HepG2 (cell line): ENCODE measurements around the gene PRR23A. TPM values are rescaled to one million over a fixed set of nuclear protein-coding genes. Genes with fewer than 3 reads are reported as not detected.

Experiments used
- ATAC-seq: fragments of 200-7000 bp; cut with Tn5 transposase; 3 replicates; pipeline ENCODE4 v1.9.1; 2020; ENCODE audit warnings: mild to moderate bottlenecking, moderate library complexity
- BruUV-seq: library from RNA; stranded (reverse); fragments of 400-500 nt; replicated peaks from 2 replicates; lab custom pipeline; 2021; lab: Mats Ljungman, UMichigan
- CTCF ChIA-PET: fragments of 300-600 bp; formaldehyde crosslinking; extraction: SDS; loops from one replicate; lab custom pipeline; 2021; ENCODE audit warnings: low total read pairs, inconsistent platforms, low intra/inter-chr PET ratio; lab: Yijun Ruan, JAX
- POLR2A ChIA-PET: fragments of 350-600 bp; sonication (Branson Sonifier 250); formaldehyde crosslinking; loops from one replicate; lab custom pipeline; 2020; ENCODE audit warnings: antibody characterized with exemption, inconsistent platforms; lab: Yijun Ruan, JAX
- DNase-seq: peaks from one replicate; pipeline ENCODE4 v3.0.0-alpha.2; 2015; ENCODE audit warnings: low spot score
- FAIRE-seq: peaks from 3 replicates; lab custom pipeline; 2011; peaks lifted over from hg19 to GRCh38; lab: Jason Lieb, UNC
- H2AFZ ChIP-seq: one replicate; pipeline ENCODE4 v1.6.1; 2011; ENCODE audit warnings: low read length, inconsistent platforms
- H3K27ac ChIP-seq: fragments of 300-600 bp; 3 replicates; pipeline ENCODE4 v1.8.0; 2011; ENCODE audit warnings: mixed run types, mild to moderate bottlenecking, mixed read lengths, low read length, inconsistent platforms; ENCODE audit not compliant: insufficient read depth; ENCODE audit errors: extremely low read length
- H3K27me3 ChIP-seq, 2 experiments: fragments of 200-600 bp in 1 of 2; 2 replicates in 1 of 2; 3 replicates in 1 of 2; pipeline versions ENCODE4 v1.6.0 to v1.8.0; 2011; ENCODE audit warnings: low read length in 2 of 2, mild to moderate bottlenecking in 2 of 2, moderate library complexity in 2 of 2, inconsistent platforms in 1 of 2; ENCODE audit not compliant: insufficient read depth in 2 of 2, control insufficient read depth in 1 of 2
- H3K36me3 ChIP-seq, 2 experiments: fragments of 200-600 bp in 1 of 2; replicated peaks in 1 of 2; 2 replicates in 1 of 2; 3 replicates in 1 of 2; pipeline versions ENCODE4 v1.5.1 to v1.8.0; 2011; ENCODE audit warnings: low read length in 2 of 2, inconsistent platforms in 1 of 2; ENCODE audit not compliant: insufficient read depth in 2 of 2, control insufficient read depth in 1 of 2
- H3K4me1 ChIP-seq: 2 replicates; pipeline ENCODE4 v1.5.1; 2012; ENCODE audit warnings: low read length, inconsistent platforms; ENCODE audit not compliant: insufficient read depth
- H3K4me2 ChIP-seq: 2 replicates; pipeline ENCODE4 v1.6.0; 2011; ENCODE audit warnings: low read depth, low read length, inconsistent platforms
- H3K4me3 ChIP-seq, 3 experiments: fragments of 200-600 bp in 1 of 3; sonication (generic), shearing (Covaris generic) in 1 of 3; replicated peaks in 1 of 3; 2 replicates each; pipeline ENCODE4 v1.5.1; 2011 to 2016; ENCODE audit warnings: low read length in 3 of 3, inconsistent platforms in 2 of 3, low read depth in 2 of 3, mild to moderate bottlenecking in 2 of 3, control low read depth in 1 of 3, mixed read lengths in 1 of 3; ENCODE audit not compliant: insufficient read depth in 1 of 3
- H3K79me2 ChIP-seq: one replicate; pipeline ENCODE4 v1.6.1; 2011; ENCODE audit warnings: low read length, inconsistent platforms; ENCODE audit not compliant: insufficient read depth
- H3K9ac ChIP-seq: 2 replicates; pipeline ENCODE4 v1.6.0; 2011; ENCODE audit warnings: mild to moderate bottlenecking, low read depth, low read length, inconsistent platforms; ENCODE audit not compliant: insufficient read depth
- H3K9me3 ChIP-seq: 2 replicates; pipeline ENCODE4 v1.5.1; 2012; ENCODE audit warnings: mild to moderate bottlenecking, low read length
- H4K20me1 ChIP-seq: 2 replicates; pipeline ENCODE4 v1.6.0; 2011; ENCODE audit warnings: inconsistent platforms, mild to moderate bottlenecking, low read length, moderate library complexity; ENCODE audit not compliant: insufficient read depth
- FOSL2 ChIP-seq: sonication (generic); formaldehyde crosslinking; IDR thresholded peaks from 2 replicates; pipeline ENCODE4 v1.4.0; 2020; ENCODE audit warnings: missing genetic modification reagents
- HNRNPUL1 ChIP-seq: fragments of 200-400 bp; formaldehyde crosslinking; IDR thresholded peaks from 2 replicates; pipeline ENCODE4 v1.6.1; 2017; ENCODE audit warnings: low read depth, mild to moderate bottlenecking, low read length, moderate library complexity
- KLF16 ChIP-seq, 2 experiments: sonication (generic) in 1 of 2; formaldehyde crosslinking in 1 of 2; IDR thresholded peaks; 2 replicates each; pipeline versions ENCODE4 v1.6.1 to v1.8.0; 2016 to 2023; ENCODE audit warnings: missing genetic modification reagents in 2 of 2, missing compliant biosample characterization in 1 of 2
- PAWR ChIP-seq: sonication (generic); formaldehyde crosslinking; IDR thresholded peaks from 2 replicates; pipeline ENCODE4 v1.4.0; 2020; ENCODE audit warnings: missing genetic modification reagents, mild to moderate bottlenecking, borderline replicate concordance
- SP4 ChIP-seq: sonication (generic); formaldehyde crosslinking; IDR thresholded peaks from 2 replicates; pipeline ENCODE4 v1.8.1; 2023; ENCODE audit warnings: mild to moderate bottlenecking, missing genetic modification reagents
- TSC22D2 ChIP-seq: sonication (generic); formaldehyde crosslinking; IDR thresholded peaks from 2 replicates; pipeline ENCODE4 v1.5.1; 2020; ENCODE audit warnings: missing genetic modification reagents, mild to moderate bottlenecking, borderline replicate concordance
- ZNF44 ChIP-seq: sonication (generic); formaldehyde crosslinking; IDR thresholded peaks from 2 replicates; pipeline ENCODE4 v1.5.1; 2020; ENCODE audit warnings: mild to moderate bottlenecking, missing genetic modification reagents
- ZNF530 ChIP-seq: sonication (generic); formaldehyde crosslinking; IDR thresholded peaks from 2 replicates; pipeline ENCODE4 v1.5.0; 2020; ENCODE audit warnings: low read depth, mild to moderate bottlenecking, missing genetic modification reagents
- WGBS: methylation state at CpG from one replicate; pipeline ENCODE4 v1.1.6; 2017; ENCODE audit warnings: low lambda C conversion rate; 5-methylcytosine and 5-hydroxymethylcytosine counted together
- in situ Hi-C: cut with HindIII; loops from 2 replicates; pipeline ENCODE4 v1.10.0; 2017; ENCODE audit warnings: low pct_unique_long_range_greater_than_20kb; ENCODE audit not compliant: extremely low pct_ligation_motif_present
- intact Hi-C: fragments of 100-400 bp; cut with micrococcal nuclease; formaldehyde crosslinking; loops from one replicate; pipeline ENCODE4 v1.10.0; 2022; ENCODE audit not compliant: unreplicated experiment
- polyA plus RNA-seq, 8 experiments: library from polyadenylated mRNA; depleted of rRNA in 3 of 8; stranded (reverse) in 7 of 8; unstranded in 1 of 8; fragments of >200 nt; fragmentation: Illumina TruSeq in 4 of 8; extraction: Trizol in 4 of 8; gene quantifications; 2 replicates each; pipeline versions ENCODE4 v1.2.1 to v1.2.3, GENCODE V29; 2011 to 2016; ENCODE audit warnings: low read depth in 4 of 8, missing spikeins in 1 of 8, mixed read lengths in 1 of 8; ENCODE audit not compliant: insufficient read depth in 1 of 8
- total RNA-seq, 5 experiments: library from RNA; depleted of rRNA; stranded (reverse); fragments of >200 nt; fragmentation: Illumina TruSeq; extraction: Trizol; gene quantifications; 2 replicates each; pipeline ENCODE4 v1.2.3, GENCODE V29; 2016; ENCODE audit warnings: low read depth in 1 of 5
- TF ChIP-seq, protein P1 (sequence below): sonication (generic); formaldehyde crosslinking; IDR thresholded peaks from 2 replicates; pipeline ENCODE4 v1.5.0; 2020; ENCODE audit warnings: missing genetic modification reagents
- TF ChIP-seq, protein P2 (sequence below): fragments of 450-650 bp; IDR thresholded peaks from 2 replicates; pipeline ENCODE4 v1.6.1; 2017
- TF ChIP-seq, protein P3 (sequence below): sonication (generic); formaldehyde crosslinking; conservative IDR thresholded peaks from 2 replicates; pipeline ENCODE4 v1.4.0; 2020; ENCODE audit warnings: missing genetic modification reagents
- TF ChIP-seq, protein P4 (sequence below): sonication (generic); formaldehyde crosslinking; conservative IDR thresholded peaks from 2 replicates; pipeline ENCODE4 v1.4.0; 2020; ENCODE audit warnings: missing genetic modification reagents
- TF ChIP-seq, protein P5 (sequence below): fragments of 450-650 bp; IDR thresholded peaks from 2 replicates; pipeline ENCODE4 v1.6.1; 2017; ENCODE audit warnings: mild to moderate bottlenecking
- TF ChIP-seq, protein P6 (sequence below): IDR thresholded peaks from 2 replicates; pipeline ENCODE4 v1.6.1; 2016

The PRR23A gene
- total and polyA plus RNA-seq, 2 of the 13 experiments (the other 11 are each of a cell fraction or from before 2014, with no cell fraction given): not detected

DNA sequence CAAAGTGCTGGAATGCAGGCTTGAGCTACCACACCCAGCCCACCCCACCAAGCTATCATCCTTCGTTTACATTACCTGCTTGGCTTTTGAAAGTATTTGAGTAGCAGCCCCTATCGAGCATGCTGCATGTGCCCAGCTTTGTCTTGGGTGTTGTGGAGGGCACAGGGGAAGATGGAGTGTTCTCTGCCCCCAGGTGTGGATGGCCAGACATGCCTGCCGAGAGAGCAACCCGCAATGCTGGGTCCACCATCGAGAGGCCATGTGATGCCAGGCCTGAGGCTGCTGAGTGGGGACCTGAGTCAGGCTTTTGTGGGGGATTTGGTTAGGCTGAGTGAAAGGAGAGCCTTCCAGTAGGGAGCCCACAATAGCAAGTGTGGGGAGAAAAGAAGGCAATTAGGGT, 33.1 kb downstream of the PRR23A start:
- Histone ChIP-seq H2AFZ (no peak overlapping the region), H3K9me3 (no peaks in the 10 kb centered on the region), H3K4me2 (no peak overlapping the region), H3K27ac (no peak overlapping the region), H3K27me3 (peaks cover 0 to 16% of the 10 kb centered on the region in 2 experiments; a peak in 2 of 5 replicates), H4K20me1 (no peaks in the 10 kb centered on the region), H3K4me3 (no peak overlapping the region), H3K9ac (no peak overlapping the region), H3K36me3 (no peaks in the 10 kb centered on the region), H3K4me1 (no peaks in the 10 kb centered on the region), H3K79me2 (no peaks in the 10 kb centered on the region)
- CTCF ChIA-PET: no interaction called here
- 8% methylated on average over 5 of the region's 5 CpGs for WGBS
- intact Hi-C loops (loop anchor here (1.0 kb wide), 1 partner anchor 32 kb away; no protein-coding TSS in a partner anchor), in situ Hi-C loops (no loop called here)
- FAIRE-seq: no peak
- POLR2A ChIA-PET: no interaction called here
- BruUV-seq: no TSS peak
- no peak for ATAC-seq
- DNase-seq: no peak
- TF ChIP-seq HNRNPUL1 (no peak), FOSL2 (CRISPR knock-in tag) (no peak), ZNF530 (CRISPR knock-in tag) (no peak), PAWR (CRISPR knock-in tag) (no peak), KLF16 (CRISPR knock-in tag; IDR thresholded peaks at IDR 0.05) (no peak), TSC22D2 (no peak), ZNF44 (CRISPR knock-in tag) (no peak), SP4 (no peak)
- TF ChIP-seq, protein P1, sequence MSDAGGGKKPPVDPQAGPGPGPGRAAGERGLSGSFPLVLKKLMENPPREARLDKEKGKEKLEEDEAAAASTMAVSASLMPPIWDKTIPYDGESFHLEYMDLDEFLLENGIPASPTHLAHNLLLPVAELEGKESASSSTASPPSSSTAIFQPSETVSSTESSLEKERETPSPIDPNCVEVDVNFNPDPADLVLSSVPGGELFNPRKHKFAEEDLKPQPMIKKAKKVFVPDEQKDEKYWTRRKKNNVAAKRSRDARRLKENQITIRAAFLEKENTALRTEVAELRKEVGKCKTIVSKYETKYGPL: no peak
- TF ChIP-seq, protein P2, sequence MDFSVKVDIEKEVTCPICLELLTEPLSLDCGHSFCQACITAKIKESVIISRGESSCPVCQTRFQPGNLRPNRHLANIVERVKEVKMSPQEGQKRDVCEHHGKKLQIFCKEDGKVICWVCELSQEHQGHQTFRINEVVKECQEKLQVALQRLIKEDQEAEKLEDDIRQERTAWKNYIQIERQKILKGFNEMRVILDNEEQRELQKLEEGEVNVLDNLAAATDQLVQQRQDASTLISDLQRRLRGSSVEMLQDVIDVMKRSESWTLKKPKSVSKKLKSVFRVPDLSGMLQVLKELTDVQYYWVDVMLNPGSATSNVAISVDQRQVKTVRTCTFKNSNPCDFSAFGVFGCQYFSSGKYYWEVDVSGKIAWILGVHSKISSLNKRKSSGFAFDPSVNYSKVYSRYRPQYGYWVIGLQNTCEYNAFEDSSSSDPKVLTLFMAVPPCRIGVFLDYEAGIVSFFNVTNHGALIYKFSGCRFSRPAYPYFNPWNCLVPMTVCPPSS: no peak
- TF ChIP-seq, protein P3, sequence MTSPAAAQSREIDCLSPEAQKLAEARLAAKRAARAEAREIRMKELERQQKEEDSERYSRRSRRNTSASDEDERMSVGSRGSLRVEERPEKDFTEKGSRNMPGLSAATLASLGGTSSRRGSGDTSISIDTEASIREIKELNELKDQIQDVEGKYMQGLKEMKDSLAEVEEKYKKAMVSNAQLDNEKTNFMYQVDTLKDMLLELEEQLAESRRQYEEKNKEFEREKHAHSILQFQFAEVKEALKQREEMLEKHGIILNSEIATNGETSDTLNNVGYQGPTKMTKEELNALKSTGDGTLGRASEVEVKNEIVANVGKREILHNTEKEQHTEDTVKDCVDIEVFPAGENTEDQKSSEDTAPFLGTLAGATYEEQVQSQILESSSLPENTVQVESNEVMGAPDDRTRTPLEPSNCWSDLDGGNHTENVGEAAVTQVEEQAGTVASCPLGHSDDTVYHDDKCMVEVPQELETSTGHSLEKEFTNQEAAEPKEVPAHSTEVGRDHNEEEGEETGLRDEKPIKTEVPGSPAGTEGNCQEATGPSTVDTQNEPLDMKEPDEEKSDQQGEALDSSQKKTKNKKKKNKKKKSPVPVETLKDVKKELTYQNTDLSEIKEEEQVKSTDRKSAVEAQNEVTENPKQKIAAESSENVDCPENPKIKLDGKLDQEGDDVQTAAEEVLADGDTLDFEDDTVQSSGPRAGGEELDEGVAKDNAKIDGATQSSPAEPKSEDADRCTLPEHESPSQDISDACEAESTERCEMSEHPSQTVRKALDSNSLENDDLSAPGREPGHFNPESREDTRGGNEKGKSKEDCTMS: no peak
- TF ChIP-seq, protein P4, sequence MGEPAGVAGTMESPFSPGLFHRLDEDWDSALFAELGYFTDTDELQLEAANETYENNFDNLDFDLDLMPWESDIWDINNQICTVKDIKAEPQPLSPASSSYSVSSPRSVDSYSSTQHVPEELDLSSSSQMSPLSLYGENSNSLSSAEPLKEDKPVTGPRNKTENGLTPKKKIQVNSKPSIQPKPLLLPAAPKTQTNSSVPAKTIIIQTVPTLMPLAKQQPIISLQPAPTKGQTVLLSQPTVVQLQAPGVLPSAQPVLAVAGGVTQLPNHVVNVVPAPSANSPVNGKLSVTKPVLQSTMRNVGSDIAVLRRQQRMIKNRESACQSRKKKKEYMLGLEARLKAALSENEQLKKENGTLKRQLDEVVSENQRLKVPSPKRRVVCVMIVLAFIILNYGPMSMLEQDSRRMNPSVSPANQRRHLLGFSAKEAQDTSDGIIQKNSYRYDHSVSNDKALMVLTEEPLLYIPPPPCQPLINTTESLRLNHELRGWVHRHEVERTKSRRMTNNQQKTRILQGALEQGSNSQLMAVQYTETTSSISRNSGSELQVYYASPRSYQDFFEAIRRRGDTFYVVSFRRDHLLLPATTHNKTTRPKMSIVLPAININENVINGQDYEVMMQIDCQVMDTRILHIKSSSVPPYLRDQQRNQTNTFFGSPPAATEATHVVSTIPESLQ (CRISPR knock-in tag): no peak
- TF ChIP-seq, protein P5, sequence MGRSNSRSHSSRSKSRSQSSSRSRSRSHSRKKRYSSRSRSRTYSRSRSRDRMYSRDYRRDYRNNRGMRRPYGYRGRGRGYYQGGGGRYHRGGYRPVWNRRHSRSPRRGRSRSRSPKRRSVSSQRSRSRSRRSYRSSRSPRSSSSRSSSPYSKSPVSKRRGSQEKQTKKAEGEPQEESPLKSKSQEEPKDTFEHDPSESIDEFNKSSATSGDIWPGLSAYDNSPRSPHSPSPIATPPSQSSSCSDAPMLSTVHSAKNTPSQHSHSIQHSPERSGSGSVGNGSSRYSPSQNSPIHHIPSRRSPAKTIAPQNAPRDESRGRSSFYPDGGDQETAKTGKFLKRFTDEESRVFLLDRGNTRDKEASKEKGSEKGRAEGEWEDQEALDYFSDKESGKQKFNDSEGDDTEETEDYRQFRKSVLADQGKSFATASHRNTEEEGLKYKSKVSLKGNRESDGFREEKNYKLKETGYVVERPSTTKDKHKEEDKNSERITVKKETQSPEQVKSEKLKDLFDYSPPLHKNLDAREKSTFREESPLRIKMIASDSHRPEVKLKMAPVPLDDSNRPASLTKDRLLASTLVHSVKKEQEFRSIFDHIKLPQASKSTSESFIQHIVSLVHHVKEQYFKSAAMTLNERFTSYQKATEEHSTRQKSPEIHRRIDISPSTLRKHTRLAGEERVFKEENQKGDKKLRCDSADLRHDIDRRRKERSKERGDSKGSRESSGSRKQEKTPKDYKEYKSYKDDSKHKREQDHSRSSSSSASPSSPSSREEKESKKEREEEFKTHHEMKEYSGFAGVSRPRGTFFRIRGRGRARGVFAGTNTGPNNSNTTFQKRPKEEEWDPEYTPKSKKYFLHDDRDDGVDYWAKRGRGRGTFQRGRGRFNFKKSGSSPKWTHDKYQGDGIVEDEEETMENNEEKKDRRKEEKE: no peak
- TF ChIP-seq, protein P6, sequence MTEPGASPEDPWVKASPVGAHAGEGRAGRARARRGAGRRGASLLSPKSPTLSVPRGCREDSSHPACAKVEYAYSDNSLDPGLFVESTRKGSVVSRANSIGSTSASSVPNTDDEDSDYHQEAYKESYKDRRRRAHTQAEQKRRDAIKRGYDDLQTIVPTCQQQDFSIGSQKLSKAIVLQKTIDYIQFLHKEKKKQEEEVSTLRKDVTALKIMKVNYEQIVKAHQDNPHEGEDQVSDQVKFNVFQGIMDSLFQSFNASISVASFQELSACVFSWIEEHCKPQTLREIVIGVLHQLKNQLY (CRISPR knock-in tag): no peak
